ENCODE data around the gene KRTAP4-1. TPM values are rescaled to one million over a fixed set of nuclear protein-coding genes. Genes with fewer than 3 reads are reported as not detected.
"Not testable (repeated sequence)": the region's sequence is repeated elsewhere in the genome, so short reads cannot be mapped to it uniquely, and the experiment has no call there.

The KRTAP4-1 gene
- total RNA-seq, 1 donor from 2014 or later = not detected

GRCh38 chr17:41196068-41196467 lies 11.4 kb upstream of the KRTAP4-1 start:
- ATAC-seq (ENCODE audit: low read depth) (no peak), DNase-seq (no peak)
- no peaks in the 10 kb centered on the region for H3K36me3 Mint-ChIP-seq (ENCODE audit: low read depth)
- H3K27ac Mint-ChIP-seq = no peak overlapping the region
- H3K9me3 Mint-ChIP-seq = peaks cover 8% of the 10 kb centered on the region
- no peak overlapping the region for H3K4me3 Mint-ChIP-seq
- ChIA-PET POLR2A (no interaction called here), CTCF (no interaction called here)
- intact Hi-C loops (cut with micrococcal nuclease) = no loop called here
- no peaks in the 10 kb centered on the region for H3K4me1 Mint-ChIP-seq
- no peak for TF ChIP-seq CTCF (IDR thresholded peaks at IDR 0.05)
- peaks cover 13% of the 10 kb centered on the region for H3K27me3 Mint-ChIP-seq

- Mint-ChIP-seq H3K27ac (no peak overlapping the region), H3K36me3 (ENCODE audit: low read depth) (no peaks in the 10 kb centered on the region), H3K27me3 (peaks cover 24% of the 10 kb centered on the region), H3K9me3 (no peaks in the 10 kb centered on the region), H3K4me1 (no peaks in the 10 kb centered on the region), H3K4me3 (no peak overlapping the region)
- ChIA-PET POLR2A (no interaction called here), CTCF (no interaction called here)
- TF ChIP-seq CTCF (IDR thresholded peaks at IDR 0.05) = no peak
- intact Hi-C loops (cut with micrococcal nuclease) = no loop called here
- ATAC-seq (ENCODE audit: low read depth) = no peak
- DNase-seq = no peak
Observed at GRCh38 chr17:41190328-41190727, 5.6 kb upstream of the KRTAP4-1 start.

GRCh38 chr17:41189837-41190318 lies 5.2 kb upstream of the KRTAP4-1 start, which contains the start of gene KRTAP9-1:
Gene KRTAP9-1 (plus strand): TSS chr17:41189887. CDS start chr17:41189887, 0 bp downstream.
- H3K27me3 Mint-ChIP-seq = peaks cover 27% of the 10 kb centered on the region
- H3K27ac Mint-ChIP-seq; DNase-seq; H3K4me3 Mint-ChIP-seq; H3K4me1 Mint-ChIP-seq; POLR2A ChIA-PET; H3K36me3 Mint-ChIP-seq (ENCODE audit: low read depth); ATAC-seq (ENCODE audit: low read depth); CTCF ChIA-PET; intact Hi-C loops (cut with micrococcal nuclease); H3K9me3 Mint-ChIP-seq: not testable (repeated sequence)

GRCh38 chr17:41186872-41187271 lies 2.2 kb upstream of the KRTAP4-1 start:
- no peak for TF ChIP-seq CTCF (IDR thresholded peaks at IDR 0.05)
- H3K27me3 Mint-ChIP-seq = peaks cover 22% of the 10 kb centered on the region
- ChIA-PET POLR2A (interaction anchor here (1.6 kb wide), 1 partner anchor 11 kb away, joined by 4 read pairs; no protein-coding TSS in a partner anchor), CTCF (no interaction called here)
- H3K4me1 Mint-ChIP-seq = no peaks in the 10 kb centered on the region
- DNase-seq (no peak), ATAC-seq (ENCODE audit: low read depth) (no peak)
- H3K36me3 Mint-ChIP-seq (ENCODE audit: low read depth) = no peaks in the 10 kb centered on the region
- no peak overlapping the region for H3K27ac Mint-ChIP-seq
- intact Hi-C loops (cut with micrococcal nuclease) = no loop called here
- no peaks in the 10 kb centered on the region for H3K9me3 Mint-ChIP-seq
- no peak overlapping the region for H3K4me3 Mint-ChIP-seq

GRCh38 chr17:41185001-41185400 lies 290 bp upstream of the KRTAP4-1 start:
- ATAC-seq (ENCODE audit: low read depth) = no peak
- no peaks in the 10 kb centered on the region for H3K4me1 Mint-ChIP-seq
- DNase-seq = no peak
- peaks cover 15% of the 10 kb centered on the region for H3K27me3 Mint-ChIP-seq
- no peaks in the 10 kb centered on the region for H3K36me3 Mint-ChIP-seq (ENCODE audit: low read depth)
- ChIA-PET CTCF (no interaction called here), POLR2A (no interaction called here)
- H3K27ac Mint-ChIP-seq = no peak overlapping the region
- no peaks in the 10 kb centered on the region for H3K9me3 Mint-ChIP-seq
- no peak overlapping the region for H3K4me3 Mint-ChIP-seq
- no peak for TF ChIP-seq CTCF (IDR thresholded peaks at IDR 0.05)
- intact Hi-C loops (cut with micrococcal nuclease) = no loop called here
